ENCODE results near the gene S100A2. TPM values are rescaled to one million over a fixed set of nuclear protein-coding genes. Genes with fewer than 3 reads are reported as not detected.
A peak's percentile ranks its signal among the peaks of the same experiment; 100 is the strongest.

Gene S100A2
- total RNA-seq, 6 experiments from 2014 or later = not detected

GRCh38 chr1:153613406-153613805, 47.8 kb upstream of the S100A2 start:
- intact Hi-C loops (cut with DNase I) = no loop called here
- TF ChIP-seq, protein P1, sequence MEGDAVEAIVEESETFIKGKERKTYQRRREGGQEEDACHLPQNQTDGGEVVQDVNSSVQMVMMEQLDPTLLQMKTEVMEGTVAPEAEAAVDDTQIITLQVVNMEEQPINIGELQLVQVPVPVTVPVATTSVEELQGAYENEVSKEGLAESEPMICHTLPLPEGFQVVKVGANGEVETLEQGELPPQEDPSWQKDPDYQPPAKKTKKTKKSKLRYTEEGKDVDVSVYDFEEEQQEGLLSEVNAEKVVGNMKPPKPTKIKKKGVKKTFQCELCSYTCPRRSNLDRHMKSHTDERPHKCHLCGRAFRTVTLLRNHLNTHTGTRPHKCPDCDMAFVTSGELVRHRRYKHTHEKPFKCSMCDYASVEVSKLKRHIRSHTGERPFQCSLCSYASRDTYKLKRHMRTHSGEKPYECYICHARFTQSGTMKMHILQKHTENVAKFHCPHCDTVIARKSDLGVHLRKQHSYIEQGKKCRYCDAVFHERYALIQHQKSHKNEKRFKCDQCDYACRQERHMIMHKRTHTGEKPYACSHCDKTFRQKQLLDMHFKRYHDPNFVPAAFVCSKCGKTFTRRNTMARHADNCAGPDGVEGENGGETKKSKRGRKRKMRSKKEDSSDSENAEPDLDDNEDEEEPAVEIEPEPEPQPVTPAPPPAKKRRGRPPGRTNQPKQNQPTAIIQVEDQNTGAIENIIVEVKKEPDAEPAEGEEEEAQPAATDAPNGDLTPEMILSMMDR (IDR thresholded peaks at IDR 0.05) = no peak
- no peak for TF ChIP-seq POLR2A (IDR thresholded peaks at IDR 0.05)
- DNase-seq (peak in 1 of 3 donors; percentile 15), ATAC-seq (no peak)
- Histone ChIP-seq H3K4me3 (no peak overlapping the region), H3K4me1 (peaks cover 0 to 43% (median 21%) of the 10 kb centered on the region in 4 donors), H3K36me3 (no peaks in the 10 kb centered on the region), H3K9me3 (no peaks in the 10 kb centered on the region), H3K27me3 (no peaks in the 10 kb centered on the region), H3K27ac (peak overlapping the region in 2 of 3 donors; percentile 86 to 87)
- WGBS (ENCODE audit: insufficient coverage, low coverage, low lambda C conversion rate, missing lambda C conversion rate) = 83% methylated on average over 3 of the region's 5 CpGs

GRCh38 chr1:153612755-153613331, 47.2 kb upstream of the S100A2 start, which contains the start of gene S100A16:
TSS of gene S100A16 (minus strand) at chr1:153613137. CDS start at chr1:153608151, 4,986 bp downstream.
- TF ChIP-seq POLR2A (IDR thresholded peaks at IDR 0.05) = peak; percentile 86
- TF ChIP-seq, protein P1 (IDR thresholded peaks at IDR 0.05) = no peak
- no peaks in the 10 kb centered on the region for H3K36me3 ChIP-seq
- ATAC-seq (peak; percentile 41 to 73 (median 66)), DNase-seq (peak; percentile 81 to 89 (median 89))
- WGBS (ENCODE audit: insufficient coverage, low coverage, low lambda C conversion rate, missing lambda C conversion rate) = no CpG with 5 or more reads among the region's 9 CpGs
- H3K27me3 ChIP-seq = no peaks in the 10 kb centered on the region
- peak within 1 kb of the TSS; percentile 84 to 87 (median 86) for H3K27ac ChIP-seq
- H3K4me1 ChIP-seq = peaks cover 0 to 46% (median 22%) of the 10 kb centered on the region in 4 donors
- no peaks in the 10 kb centered on the region for H3K9me3 ChIP-seq
- intact Hi-C loops (cut with DNase I) = no loop called here
- H3K4me3 ChIP-seq = peak within 1 kb of the TSS; percentile 57 to 75 (median 64)

DNA sequence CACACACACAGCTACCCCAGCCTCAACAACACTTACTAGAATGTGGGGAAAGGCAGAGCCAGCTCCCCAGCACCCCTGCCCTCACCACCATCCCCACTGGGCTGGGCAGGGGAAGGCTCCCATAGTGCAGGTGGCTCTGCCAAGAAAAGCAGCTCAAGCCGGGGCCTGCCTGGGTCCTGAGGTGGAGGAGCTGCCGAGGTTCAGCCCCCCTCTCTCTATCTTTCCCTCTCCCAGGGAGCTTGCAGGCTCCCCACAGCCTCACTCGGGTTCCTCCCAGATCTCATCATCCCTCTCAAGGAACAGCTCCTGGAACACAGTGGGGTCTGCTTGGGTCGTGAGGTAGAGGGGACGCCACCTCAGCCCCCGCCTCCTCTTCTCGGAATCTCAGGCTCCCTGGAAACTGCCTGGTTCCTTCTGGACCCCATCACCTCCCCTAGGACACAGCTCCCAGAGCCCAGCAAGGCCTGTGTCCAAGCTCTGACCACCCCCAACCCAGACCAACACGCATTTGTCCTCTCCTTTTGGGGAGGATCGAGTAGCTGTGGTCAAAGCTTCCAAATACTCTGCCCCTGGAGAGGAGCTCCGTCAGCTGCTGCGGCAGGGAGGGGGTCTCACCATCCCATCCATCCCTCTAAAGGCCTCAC, 46.6 kb upstream of the S100A2 start:
- DNase-seq (no peak), ATAC-seq (no peak)
- WGBS (ENCODE audit: insufficient coverage, low coverage, low lambda C conversion rate, missing lambda C conversion rate) = 16% methylated on average over 5 of the region's 11 CpGs
- Histone ChIP-seq H3K9me3 (no peaks in the 10 kb centered on the region), H3K27ac (peak overlapping the region; percentile 84 to 87 (median 86)), H3K4me3 (peak overlapping the region; percentile 57 to 75 (median 64)), H3K27me3 (no peaks in the 10 kb centered on the region), H3K4me1 (peaks cover 0 to 42% (median 21%) of the 10 kb centered on the region in 4 donors), H3K36me3 (peaks cover 0 to 4% (median 1%) of the 10 kb centered on the region in 4 donors)
- intact Hi-C loops (cut with DNase I) = no loop called here
- no peak for TF ChIP-seq POLR2A (IDR thresholded peaks at IDR 0.05)
- TF ChIP-seq, protein P1 (IDR thresholded peaks at IDR 0.05) = no peak

DNA sequence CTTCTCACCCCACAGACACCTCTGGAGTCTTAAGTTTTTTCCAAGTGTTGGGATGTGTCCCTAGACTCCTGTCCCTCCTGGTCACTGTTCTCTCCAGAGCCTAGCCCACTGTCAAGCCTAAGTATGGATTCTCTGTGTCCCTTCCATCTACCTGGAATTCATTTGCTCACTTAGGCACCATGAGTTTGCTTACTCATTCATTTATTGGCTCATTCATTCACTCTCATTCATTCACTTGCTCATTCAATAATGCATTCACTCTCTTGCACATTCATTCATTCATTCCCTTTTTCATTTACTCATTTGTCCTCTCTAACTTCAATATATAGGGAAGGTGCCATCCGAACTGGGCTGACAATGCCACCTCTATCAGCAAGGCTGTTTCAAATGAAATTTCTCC, 45.7 kb upstream of the S100A2 start:
- Histone ChIP-seq H3K36me3 (peaks cover 0 to 11% (median 5%) of the 10 kb centered on the region in 4 donors), H3K9me3 (no peaks in the 10 kb centered on the region), H3K27me3 (no peaks in the 10 kb centered on the region), H3K27ac (peak overlapping the region in 2 of 3 donors; percentile 8 to 92), H3K4me3 (peak overlapping the region in 1 of 3 donors; percentile 5), H3K4me1 (peaks cover 0 to 36% (median 17%) of the 10 kb centered on the region in 4 donors)
- no peak for ATAC-seq
- DNase-seq = no peak
- intact Hi-C loops (cut with DNase I) = no loop called here
- 70% methylated on average over 1 of the region's 1 CpG for WGBS (ENCODE audit: insufficient coverage, low coverage, low lambda C conversion rate, missing lambda C conversion rate)
- TF ChIP-seq, protein P1 (IDR thresholded peaks at IDR 0.05) = no peak
- TF ChIP-seq POLR2A (IDR thresholded peaks at IDR 0.05) = no peak

Data from right lobe of liver (tissue), 6 donors.